GM20000 (cell line): ENCODE data around the gene EPS8L1.

Experiments used
- DNase-seq: peaks from one replicate; pipeline ENCODE4 v3.0.0; 2012; ENCODE audit warnings: low spot score
- CTCF ChIP-seq: IDR thresholded peaks from 2 replicates; pipeline ENCODE4 v1.5.1; 2012; ENCODE audit warnings: mild to moderate bottlenecking, control low read depth; ENCODE audit errors: extremely low read depth, missing control alignments

The EPS8L1 gene

GRCh38 chr19:55111238-55111831 lies 35.7 kb downstream of the EPS8L1 start:
- no peak for DNase-seq
- TF ChIP-seq CTCF: no peak

- no peak for DNase-seq
- TF ChIP-seq CTCF: no peak
These were observed 36.6 kb downstream of the EPS8L1 start for GRCh38 chr19:55112246-55112776.

GRCh38 chr19:55112777-55113569 lies 37.3 kb downstream of the EPS8L1 start:
- no peak for TF ChIP-seq CTCF

GRCh38 chr19:55113570-55114039 lies 37.9 kb downstream of the EPS8L1 start:
- DNase-seq: peak; percentile 61
- no peak for TF ChIP-seq CTCF

More at GRCh38 chr19:55112777-55113569, 37.3 kb downstream of the EPS8L1 start:
- DNase-seq: peak; percentile 70

GRCh38 chr19:55114566-55115145 lies 39.0 kb downstream of the EPS8L1 start:
- no peak for DNase-seq

GRCh38 chr19:55115446-55116065 lies 39.9 kb downstream of the EPS8L1 start:
- DNase-seq: no peak
- TF ChIP-seq CTCF: no peak

More at GRCh38 chr19:55114566-55115145, 39.0 kb downstream of the EPS8L1 start:
- TF ChIP-seq CTCF: no peak
